ENCODE measurements around the gene PLAAT2.
"Not testable (repeated sequence)": the region's sequence is repeated elsewhere in the genome, so short reads cannot be mapped to it uniquely, and the experiment has no call there.

The PLAAT2 gene

GRCh38 chr11:63578882-63579281 is 15.7 kb upstream of the PLAAT2 start:
- not testable (repeated sequence) for DNase-seq (ENCODE audit: low read depth in 2 of 2)

- no peak for DNase-seq (ENCODE audit: low read depth in 2 of 2)
Observed at GRCh38 chr11:63574856-63575602, 11.8 kb upstream of the PLAAT2 start.

GRCh38 chr11:63573881-63574855 is 11.0 kb upstream of the PLAAT2 start:
- no peak for DNase-seq (ENCODE audit: low read depth in 2 of 2)

- no peak for DNase-seq (ENCODE audit: low read depth in 2 of 2)
Observed at GRCh38 chr11:63572026-63572688, 9.0 kb upstream of the PLAAT2 start.

- no peak for DNase-seq (ENCODE audit: low read depth in 2 of 2)
Observed at GRCh38 chr11:63569570-63569969, 6.4 kb upstream of the PLAAT2 start.

- DNase-seq (ENCODE audit: low read depth in 2 of 2), result no peak
Observed at GRCh38 chr11:63567044-63567840, 4.1 kb upstream of the PLAAT2 start.

GRCh38 chr11:63564784-63565350 is 1.7 kb upstream of the PLAAT2 start:
- DNase-seq (ENCODE audit: low read depth in 2 of 2), result no peak

- no peak for DNase-seq (ENCODE audit: low read depth in 2 of 2)
Observed at GRCh38 chr11:63564056-63564774, 1.0 kb upstream of the PLAAT2 start.

GRCh38 chr11:63560506-63561180 is 2.5 kb downstream of the PLAAT2 start:
- no peak for DNase-seq (ENCODE audit: low read depth in 2 of 2)

GRCh38 chr11:63558459-63559157 is 4.6 kb downstream of the PLAAT2 start:
- no peak for DNase-seq (ENCODE audit: low read depth in 2 of 2)

GRCh38 chr11:63557570-63557969 is 5.6 kb downstream of the PLAAT2 start:
- DNase-seq (ENCODE audit: low read depth in 2 of 2), result no peak

GRCh38 chr11:63556404-63557013 is 6.7 kb downstream of the PLAAT2 start:
- no peak for DNase-seq (ENCODE audit: low read depth in 2 of 2)

GRCh38 chr11:63554877-63555223 is 8.3 kb downstream of the PLAAT2 start:
- no peak for DNase-seq (ENCODE audit: low read depth in 2 of 2)

- no peak for DNase-seq (ENCODE audit: low read depth in 2 of 2)
Observed at GRCh38 chr11:63553759-63554158, 9.4 kb downstream of the PLAAT2 start.

GRCh38 chr11:63552921-63553320 is 10.3 kb downstream of the PLAAT2 start:
- DNase-seq (ENCODE audit: low read depth in 2 of 2), result no peak

- DNase-seq (ENCODE audit: low read depth in 2 of 2), result no peak
Observed at GRCh38 chr11:63551889-63552266, 11.3 kb downstream of the PLAAT2 start.

- DNase-seq (ENCODE audit: low read depth in 2 of 2), result no peak
Observed at GRCh38 chr11:63551091-63551888, 11.9 kb downstream of the PLAAT2 start.

- not testable (repeated sequence) for DNase-seq (ENCODE audit: low read depth in 2 of 2)
Observed at GRCh38 chr11:63550156-63550700, 13.0 kb downstream of the PLAAT2 start.
